Prostate gland (tissue), 2 donors: Measurements from ENCODE around the gene KLHL18.

Experiments used
- CTCF ChIP-seq, 4 experiments: fragments of 200-600 bp in 2 of 4; fragments of 450-650 bp in 2 of 4; sonication (generic) in 2 of 4; IDR thresholded peaks; 1 replicate in 3 of 4; 2 replicates in 1 of 4; pipeline ENCODE4 v1.5.1; 2016 to 2019; ENCODE audit warnings: antibody characterized with exemption in 4 of 4, mild to moderate bottlenecking in 2 of 4, moderate library complexity in 2 of 4
- POLR2A ChIP-seq: fragments of 450-650 bp; IDR thresholded peaks from one replicate; pipeline ENCODE4 v1.6.1; 2016; ENCODE audit warnings: antibody characterized with exemption, mild to moderate bottlenecking
- POLR2AphosphoS5 ChIP-seq: sonication (generic); formaldehyde crosslinking; IDR thresholded peaks from one replicate; pipeline ENCODE4 v1.6.1; 2017; ENCODE audit warnings: antibody characterized with exemption

- TF ChIP-seq POLR2A: no peak
- TF ChIP-seq CTCF (IDR thresholded peaks at IDR 0.05): no peak
- no peak for TF ChIP-seq POLR2AphosphoS5
Observed at GRCh38 chr3:47245271-47245670, 37.5 kb upstream of the KLHL18 start.
